HepG2 (cell line): ENCODE measurements around the gene SLC25A23. TPM values are rescaled to one million over a fixed set of nuclear protein-coding genes. Genes with fewer than 3 reads are reported as not detected.

Experiments
- AHR ChIP-seq: IDR thresholded peaks from 2 replicates; pipeline ENCODE4 v1.6.1; 2018; ENCODE audit warnings: missing genetic modification reagents, missing compliant biosample characterization
- CCDC6 ChIP-seq: sonication (generic); formaldehyde crosslinking; IDR thresholded peaks from 2 replicates; pipeline ENCODE4 v1.8.1; 2022; ENCODE audit warnings: mild to moderate bottlenecking, missing genetic modification reagents, moderate library complexity
- CHD4 ChIP-seq: fragments of 200-600 bp; sonication (generic); IDR thresholded peaks from 2 replicates; pipeline ENCODE4 v1.7.0; 2017; ENCODE audit warnings: mild to moderate bottlenecking, low read length, borderline replicate concordance
- GZF1 ChIP-seq: sonication (generic); formaldehyde crosslinking; IDR thresholded peaks from 2 replicates; pipeline ENCODE4 v1.5.1; 2020; ENCODE audit warnings: mild to moderate bottlenecking, missing genetic modification reagents
- HCFC1 ChIP-seq: fragments of 150-350 bp; IDR thresholded peaks from 2 replicates; pipeline ENCODE4 v1.6.1; 2014; ENCODE audit warnings: low read depth, low read length
- HOXA3 ChIP-seq: sonication (generic); formaldehyde crosslinking; IDR thresholded peaks from 2 replicates; pipeline ENCODE4 v1.5.0; 2020; ENCODE audit warnings: missing genetic modification reagents
- IRF1 ChIP-seq: sonication (generic); formaldehyde crosslinking; IDR thresholded peaks from 2 replicates; pipeline ENCODE4 v1.4.0; 2020; ENCODE audit warnings: low read depth, mild to moderate bottlenecking, missing genetic modification reagents
- KLF12 ChIP-seq: sonication (generic); formaldehyde crosslinking; IDR thresholded peaks from 2 replicates; pipeline ENCODE4 v1.4.0; 2020; ENCODE audit warnings: missing genetic modification reagents, borderline replicate concordance
- LCORL ChIP-seq, 2 experiments: fragments of 450-650 bp in 1 of 2; sonication (generic) in 1 of 2; formaldehyde crosslinking in 1 of 2; IDR thresholded peaks; 2 replicates each; pipeline versions ENCODE4 v1.5.0 to v1.6.1; 2017 to 2020; ENCODE audit warnings: antibody characterized with exemption in 1 of 2, missing genetic modification reagents in 1 of 2
- LRRFIP1 ChIP-seq: sonication (generic); formaldehyde crosslinking; conservative IDR thresholded peaks from 2 replicates; pipeline ENCODE4 v1.4.0; 2020; ENCODE audit warnings: missing genetic modification reagents
- ONECUT2 ChIP-seq: sonication (generic); formaldehyde crosslinking; IDR thresholded peaks from 2 replicates; pipeline ENCODE4 v1.4.0; 2020; ENCODE audit warnings: missing genetic modification reagents
- RXRA ChIP-seq: sonication (generic); formaldehyde crosslinking; IDR thresholded peaks from 2 replicates; pipeline ENCODE4 v1.5.1; 2020; ENCODE audit warnings: missing genetic modification reagents
- RXRB ChIP-seq: IDR thresholded peaks from 2 replicates; pipeline ENCODE4 v1.6.1; 2016; ENCODE audit warnings: borderline replicate concordance, missing genetic modification reagents, missing compliant biosample characterization
- SOX6 ChIP-seq, 2 experiments: fragments of 450-650 bp in 1 of 2; sonication (generic) in 1 of 2; formaldehyde crosslinking in 1 of 2; IDR thresholded peaks; 2 replicates each; pipeline versions ENCODE4 v1.4.0 to v1.6.1; 2017 to 2020; ENCODE audit warnings: antibody characterized with exemption in 1 of 2, mild to moderate bottlenecking in 1 of 2, missing genetic modification reagents in 1 of 2
- SPEN ChIP-seq: sonication (generic); formaldehyde crosslinking; IDR thresholded peaks from 2 replicates; pipeline ENCODE4 v1.5.1; 2020; ENCODE audit warnings: low read depth, mild to moderate bottlenecking, missing genetic modification reagents
- ZFP36L2 ChIP-seq: sonication (generic); formaldehyde crosslinking; IDR thresholded peaks from 2 replicates; pipeline ENCODE4 v1.4.0; 2020; ENCODE audit warnings: missing genetic modification reagents
- ZNF138 ChIP-seq: sonication (generic); formaldehyde crosslinking; IDR thresholded peaks from 2 replicates; pipeline ENCODE4 v1.5.0; 2020; ENCODE audit warnings: mild to moderate bottlenecking, low read depth, missing genetic modification reagents
- ZNF180 ChIP-seq: sonication (generic); formaldehyde crosslinking; IDR thresholded peaks from 2 replicates; pipeline ENCODE4 v1.4.0; 2020; ENCODE audit warnings: low read depth, missing genetic modification reagents, borderline replicate concordance
- ZNF333 ChIP-seq: sonication (generic); formaldehyde crosslinking; IDR thresholded peaks from 2 replicates; pipeline ENCODE4 v1.4.0; 2020; ENCODE audit warnings: mild to moderate bottlenecking, missing genetic modification reagents, borderline replicate concordance
- ZNF337 ChIP-seq: sonication (generic); formaldehyde crosslinking; IDR thresholded peaks from 2 replicates; pipeline ENCODE4 v1.5.1; 2020; ENCODE audit warnings: missing genetic modification reagents, low read depth, mild to moderate bottlenecking, borderline replicate concordance
- ZNF580 ChIP-seq: IDR thresholded peaks from 2 replicates; pipeline ENCODE4 v1.6.1; 2016; ENCODE audit warnings: low read depth, borderline replicate concordance
- ZNF589 ChIP-seq: sonication (generic); formaldehyde crosslinking; conservative IDR thresholded peaks from 2 replicates; pipeline ENCODE4 v1.8.0; 2022; ENCODE audit warnings: mild to moderate bottlenecking, moderate library complexity, missing genetic modification reagents
- ZNF816 ChIP-seq: sonication (generic); formaldehyde crosslinking; IDR thresholded peaks from 2 replicates; pipeline ENCODE4 v1.8.0; 2022; ENCODE audit warnings: missing genetic modification reagents, mild to moderate bottlenecking, borderline replicate concordance
- ZNF891 ChIP-seq: sonication (generic); formaldehyde crosslinking; IDR thresholded peaks from 2 replicates; pipeline ENCODE4 v1.5.0; 2020; ENCODE audit warnings: mild to moderate bottlenecking, missing genetic modification reagents
- polyA plus RNA-seq, 8 experiments: library from polyadenylated mRNA; depleted of rRNA in 3 of 8; stranded (reverse) in 7 of 8; unstranded in 1 of 8; fragments of >200 nt; fragmentation: Illumina TruSeq in 4 of 8; extraction: Trizol in 4 of 8; gene quantifications; 2 replicates each; pipeline versions ENCODE4 v1.2.1 to v1.2.3, GENCODE V29; 2011 to 2016; ENCODE audit warnings: low read depth in 4 of 8, missing spikeins in 1 of 8, mixed read lengths in 1 of 8; ENCODE audit not compliant: insufficient read depth in 1 of 8
- total RNA-seq, 5 experiments: library from RNA; depleted of rRNA; stranded (reverse); fragments of >200 nt; fragmentation: Illumina TruSeq; extraction: Trizol; gene quantifications; 2 replicates each; pipeline ENCODE4 v1.2.3, GENCODE V29; 2016; ENCODE audit warnings: low read depth in 1 of 5

The SLC25A23 gene
- total and polyA plus RNA-seq, 2 of the 13 experiments (the other 11 are each of a cell fraction or from before 2014, with no cell fraction given): 12.4 to 15.2 TPM

- TF ChIP-seq ZFP36L2 (CRISPR knock-in tag) (no peak), ZNF891 (0 out of 2 replicates have a peak, but pooled peaks have one; percentile 53), SPEN (peak; percentile 9; the same call in 1 of the 2 replicates), ONECUT2 (CRISPR knock-in tag) (no peak), ZNF337 (CRISPR knock-in tag) (peak; percentile 24; the same call in 1 of the 2 replicates), RXRB (no peak), GZF1 (CRISPR knock-in tag) (no peak), HCFC1 (peak; percentile 54; the same call in 1 of the 2 replicates), AHR (no peak), ZNF816 (0 out of 2 replicates have a peak, but pooled peaks have one; percentile 36), IRF1 (0 out of 2 replicates have a peak, but pooled peaks have one; percentile 32), KLF12 (CRISPR knock-in tag) (no peak), ZNF589 (CRISPR knock-in tag) (no peak), ZNF180 (no peak), LRRFIP1 (CRISPR knock-in tag) (no peak), RXRA (CRISPR knock-in tag) (peak; percentile 59), HOXA3 (CRISPR knock-in tag) (peak; percentile 94), ZNF580 (CRISPR knock-in tag) (peak; percentile 26; the same call in 1 of the 2 replicates), ZNF333 (CRISPR knock-in tag) (no peak; the same call in 1 of the 2 replicates), CHD4 (no peak), SOX6 (IDR thresholded peaks at IDR 0.05) (no peak), SOX6 (CRISPR knock-in tag; IDR thresholded peaks at IDR 0.05) (peak; percentile 9; the same call in 1 of the 2 replicates), LCORL (IDR thresholded peaks at IDR 0.05) (no peak), LCORL (CRISPR knock-in tag; IDR thresholded peaks at IDR 0.05) (peak; percentile 37; the same call in 1 of the 2 replicates), CCDC6 (peak; percentile 60; the same call in 1 of the 2 replicates), ZNF138 (CRISPR knock-in tag) (no peak)
Measured at GRCh38 chr19:6393074-6393982, 66.3 kb downstream of the SLC25A23 start, which contains the start of gene GTF2F1 (continued).
